Measurements from ENCODE around the gene COA6.

DNA sequence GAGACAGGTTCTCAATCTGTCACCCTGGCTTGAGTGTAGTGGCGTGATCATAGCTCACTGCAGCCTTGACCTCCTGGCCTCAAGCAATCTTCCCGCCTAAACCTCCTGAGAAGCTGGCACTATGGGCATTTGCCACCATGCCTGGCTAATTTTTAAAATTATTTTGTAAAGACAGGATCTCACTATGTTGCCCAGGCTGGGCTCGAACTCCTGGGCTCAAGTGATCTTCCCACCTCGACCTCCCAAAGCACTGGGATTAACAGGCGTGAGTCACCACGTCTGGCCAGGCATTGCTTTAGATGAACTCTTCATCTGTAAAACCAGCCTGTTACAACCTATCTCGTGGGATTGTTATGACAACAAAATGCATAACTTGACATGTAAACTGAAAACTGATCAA lies 2.4 kb downstream of the COA6 start:
- no peak for TF ChIP-seq POLR2AphosphoS5 (IDR thresholded peaks at IDR 0.05; ENCODE audit: low read length)
- TF ChIP-seq MYC (IDR thresholded peaks at IDR 0.05; ENCODE audit: insufficient read depth, insufficient read length, insufficient replicate concordance, low read length, severe bottlenecking): no peak
- TF ChIP-seq, protein P1, sequence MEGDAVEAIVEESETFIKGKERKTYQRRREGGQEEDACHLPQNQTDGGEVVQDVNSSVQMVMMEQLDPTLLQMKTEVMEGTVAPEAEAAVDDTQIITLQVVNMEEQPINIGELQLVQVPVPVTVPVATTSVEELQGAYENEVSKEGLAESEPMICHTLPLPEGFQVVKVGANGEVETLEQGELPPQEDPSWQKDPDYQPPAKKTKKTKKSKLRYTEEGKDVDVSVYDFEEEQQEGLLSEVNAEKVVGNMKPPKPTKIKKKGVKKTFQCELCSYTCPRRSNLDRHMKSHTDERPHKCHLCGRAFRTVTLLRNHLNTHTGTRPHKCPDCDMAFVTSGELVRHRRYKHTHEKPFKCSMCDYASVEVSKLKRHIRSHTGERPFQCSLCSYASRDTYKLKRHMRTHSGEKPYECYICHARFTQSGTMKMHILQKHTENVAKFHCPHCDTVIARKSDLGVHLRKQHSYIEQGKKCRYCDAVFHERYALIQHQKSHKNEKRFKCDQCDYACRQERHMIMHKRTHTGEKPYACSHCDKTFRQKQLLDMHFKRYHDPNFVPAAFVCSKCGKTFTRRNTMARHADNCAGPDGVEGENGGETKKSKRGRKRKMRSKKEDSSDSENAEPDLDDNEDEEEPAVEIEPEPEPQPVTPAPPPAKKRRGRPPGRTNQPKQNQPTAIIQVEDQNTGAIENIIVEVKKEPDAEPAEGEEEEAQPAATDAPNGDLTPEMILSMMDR (IDR thresholded peaks at IDR 0.05 in 2 of 3, conservative IDR thresholded peaks at IDR 0.05 in 1 of 3; ENCODE audit: control insufficient read depth in 2 of 3, extremely low read depth in 1 of 3, insufficient read depth in 1 of 3, low read depth in 3 of 3, low read length in 3 of 3): no peak
- no peak for TF ChIP-seq POLR2A (IDR thresholded peaks at IDR 0.05; ENCODE audit: low read depth, low read length)
- TF ChIP-seq ZBTB33 (IDR thresholded peaks at IDR 0.05): no peak
- no peak for TF ChIP-seq MTA3 (IDR thresholded peaks at IDR 0.05; ENCODE audit: borderline replicate concordance, low read length)
- no peak for TF ChIP-seq CREB1 (IDR thresholded peaks at IDR 0.05; ENCODE audit: low read depth)
- TF ChIP-seq SPI1 (IDR thresholded peaks at IDR 0.05; ENCODE audit: borderline replicate concordance, insufficient read depth, low read depth, low read length): no peak

Data from GM12878 (cell line).